K562 (cell line): ENCODE measurements around the gene RNF115. TPM values are rescaled to one million over a fixed set of nuclear protein-coding genes. Genes with fewer than 3 reads are reported as not detected.

ENCODE experiments used
- ARID1B ChIP-seq: fragments of 450-650 bp; IDR thresholded peaks from 2 replicates; pipeline ENCODE4 v1.6.1; 2016; ENCODE audit warnings: antibody characterized with exemption, mild to moderate bottlenecking, inconsistent platforms
- FOXK1 ChIP-seq: sonication (generic); formaldehyde crosslinking; IDR thresholded peaks from 2 replicates; pipeline ENCODE4 v1.8.0; 2022; ENCODE audit warnings: missing genetic modification reagents, mild to moderate bottlenecking, borderline replicate concordance
- HEY1 ChIP-seq: fragments of 250-450 bp; sonication (Bioruptor Pico); IDR thresholded peaks from 2 replicates; pipeline ENCODE4 v1.5.0; 2020; ENCODE audit warnings: mild to moderate bottlenecking, moderate library complexity, borderline replicate concordance
- KLF13 ChIP-seq: fragments of 450-650 bp; IDR thresholded peaks from 2 replicates; pipeline ENCODE4 v1.6.1; 2016; ENCODE audit warnings: missing genetic modification characterization, low read depth, mild to moderate bottlenecking, missing compliant biosample characterization, moderate library complexity, borderline replicate concordance
- MEF2D ChIP-seq: conservative IDR thresholded peaks from 2 replicates; pipeline ENCODE4 v1.6.1; 2016; ENCODE audit warnings: low read depth, missing genetic modification characterization, missing compliant biosample characterization
- NELFE ChIP-seq: IDR thresholded peaks from 2 replicates; pipeline ENCODE4 v1.6.1; 2011; ENCODE audit warnings: mild to moderate bottlenecking; ENCODE audit not compliant: insufficient read depth, insufficient read length
- NFIX ChIP-seq: fragments of 250-450 bp; sonication (Bioruptor Pico); IDR thresholded peaks from 2 replicates; pipeline ENCODE4 v1.4.0; 2020; ENCODE audit warnings: low read depth, mild to moderate bottlenecking, moderate library complexity
- NR4A1 ChIP-seq, 2 experiments: fragments of 250-450 bp in 1 of 2; fragments of 450-650 bp in 1 of 2; sonication (Bioruptor Pico) in 1 of 2; IDR thresholded peaks; 2 replicates each; pipeline versions ENCODE4 v1.4.0 to v1.6.1; 2016 to 2020; ENCODE audit warnings: mild to moderate bottlenecking in 2 of 2, missing compliant biosample characterization in 1 of 2, missing genetic modification characterization in 1 of 2, moderate library complexity in 1 of 2
- POLR3A ChIP-seq: IDR thresholded peaks from 2 replicates; pipeline ENCODE4 v1.6.1; 2011; ENCODE audit warnings: borderline replicate concordance, mild to moderate bottlenecking, moderate library complexity; ENCODE audit not compliant: insufficient read length, insufficient read depth; ENCODE audit errors: extremely low read depth
- REST ChIP-seq, 2 experiments: fragments of 450-650 bp; formaldehyde crosslinking in 1 of 2; IDR thresholded peaks; 2 replicates each; pipeline versions ENCODE4 v1.4.0 to v1.6.1; 2014 to 2020; ENCODE audit warnings: mild to moderate bottlenecking in 2 of 2, borderline replicate concordance in 1 of 2, low read depth in 1 of 2
- SMAD3 ChIP-seq: fragments of 450-650 bp; formaldehyde crosslinking; conservative IDR thresholded peaks from 2 replicates; pipeline ENCODE4 v1.4.0; 2020; ENCODE audit warnings: mild to moderate bottlenecking
- SPI1 ChIP-seq: IDR thresholded peaks from 2 replicates; pipeline ENCODE4 v1.6.1; 2011; ENCODE audit warnings: low read depth, low read length, control low read depth, borderline replicate concordance
- SRF ChIP-seq, 2 experiments: fragments of 250-450, 450-650 bp in 1 of 2; sonication (Bioruptor Pico) in 1 of 2; sonication (generic) in 1 of 2; formaldehyde crosslinking; IDR thresholded peaks; 2 replicates each; pipeline versions ENCODE4 v1.5.0 to v1.5.1; 2020 to 2022; ENCODE audit warnings: mild to moderate bottlenecking in 1 of 2, missing genetic modification reagents in 1 of 2
- TAF7 ChIP-seq: fragments of 450-650 bp; IDR thresholded peaks from 2 replicates; pipeline ENCODE4 v1.6.1; 2016; ENCODE audit warnings: missing genetic modification characterization, missing compliant biosample characterization
- ZFP91 ChIP-seq: sonication (generic); formaldehyde crosslinking; IDR thresholded peaks from 2 replicates; pipeline ENCODE4 v1.8.0; 2022; ENCODE audit warnings: mild to moderate bottlenecking, missing genetic modification reagents
- ZNF445 ChIP-seq: fragments of 250-450 bp; sonication (Bioruptor Pico); IDR thresholded peaks from 2 replicates; pipeline ENCODE4 v1.4.0; 2020; ENCODE audit warnings: low read depth, mild to moderate bottlenecking, moderate library complexity
- ZNF586 ChIP-seq: fragments of 450-650 bp; formaldehyde crosslinking; conservative IDR thresholded peaks from 2 replicates; pipeline ENCODE4 v1.4.0; 2020; ENCODE audit warnings: mild to moderate bottlenecking, moderate library complexity
- polyA plus RNA-seq, 8 experiments: library from polyadenylated mRNA; depleted of rRNA in 4 of 8; stranded (reverse) in 5 of 8; unstranded in 3 of 8; fragments of >200 nt; fragmentation: Nextera tagmentation in 2 of 8; fragmentation: Illumina TruSeq in 1 of 8; extraction: Ambion mirVana in 2 of 8; extraction: Trizol in 1 of 8; gene quantifications; 2 replicates each; pipeline versions ENCODE4 v1.2.1 to v1.2.3, GENCODE V29; 2011 to 2014; ENCODE audit warnings: inconsistent platforms in 1 of 8, missing spikeins in 1 of 8
- total RNA-seq, 7 experiments: library from RNA; depleted of rRNA in 6 of 7; stranded (reverse); fragments of >200 nt in 6 of 7; fragmentation: Illumina TruSeq in 2 of 7; extraction: Trizol in 2 of 7; gene quantifications; 2 replicates each; pipeline versions ENCODE4 v1.2.1 to v1.2.3, GENCODE V29; 2011 to 2021; ENCODE audit warnings: low replicate concordance in 1 of 7

The RNF115 gene
- total and polyA plus RNA-seq, 9 of the 15 experiments (the other 6 are each of a cell fraction or from before 2014, with no cell fraction given) = 1.9 to 14.3 (median 9.5) TPM

GRCh38 chr1:145849356-145850160, 25.7 kb upstream of the RNF115 start (continued):
- TF ChIP-seq SPI1 (no peak), NELFE (no peak), NFIX (CRISPR knock-in tag) (no peak), FOXK1 (CRISPR knock-in tag) (no peak), ZFP91 (CRISPR knock-in tag) (no peak), SMAD3 (no peak), MEF2D (tag) (no peak), ZNF586 (no peak), NR4A1 (CRISPR knock-in tag; IDR thresholded peaks at IDR 0.05) (no peak), NR4A1 (tag; IDR thresholded peaks at IDR 0.05) (no peak), HEY1 (CRISPR knock-in tag) (no peak), TAF7 (tag) (no peak), ARID1B (no peak), KLF13 (no peak), ZNF445 (no peak), POLR3A (no peak), SRF (CRISPR knock-in tag; IDR thresholded peaks at IDR 0.05) (no peak), REST (IDR thresholded peaks at IDR 0.05; ENCODE audit: borderline replicate concordance) (no peak; the same call in 1 of the 2 replicates), REST (CRISPR knock-in tag; IDR thresholded peaks at IDR 0.05; ENCODE audit: low read depth) (no peak)
